GM12878 (cell line): ENCODE results near the gene KCNMB2. TPM values are rescaled to one million over a fixed set of nuclear protein-coding genes. Genes with fewer than 3 reads are reported as not detected.
A peak's percentile ranks its signal among the peaks of the same experiment; 100 is the strongest.

ENCODE experiments used
- ATAC-seq: fragments of 200-7000 bp; cut with Tn5 transposase; 3 replicates; pipeline ENCODE4 v1.9.1; 2020; ENCODE audit warnings: mild to moderate bottlenecking, moderate library complexity
- BruUV-seq: library from RNA; stranded (reverse); fragments of 400-500 nt; replicated peaks from 2 replicates; lab custom pipeline; 2021; lab: Mats Ljungman, UMichigan
- CTCF ChIA-PET: fragments of 300-600 bp; sonication (Branson Sonifier 250); formaldehyde crosslinking; extraction: SDS; loops from one replicate; lab custom pipeline; 2021; ENCODE audit warnings: inconsistent platforms; lab: Yijun Ruan, JAX
- POLR2A ChIA-PET: fragments of 350-600 bp; formaldehyde crosslinking; extraction: SDS; loops from one replicate; lab custom pipeline; 2021; ENCODE audit warnings: inconsistent platforms; lab: Charles Lee
- RAD21 ChIA-PET: fragments of 300-600 bp; sonication (Branson Sonifier 250); formaldehyde crosslinking; loops from one replicate; lab custom pipeline; 2023; ENCODE audit warnings: antibody characterized with exemption; ENCODE audit not compliant: unreplicated experiment; lab: Charles Lee
- SMC1A ChIA-PET: fragments of 300-600 bp; sonication (Branson Sonifier 250); formaldehyde crosslinking; loops from one replicate; lab custom pipeline; 2023; ENCODE audit not compliant: unreplicated experiment, uncharacterized antibody; lab: Charles Lee
- DNase-seq: peaks from one replicate; pipeline ENCODE4 v3.0.0-alpha.2; 2011; ENCODE audit warnings: low read depth, low spot score
- FAIRE-seq: peaks from 3 replicates; lab custom pipeline; 2011; peaks lifted over from hg19 to GRCh38; lab: Jason Lieb, UNC
- H2AFZ ChIP-seq: 2 replicates; pipeline ENCODE4 v1.6.0; 2011; ENCODE audit warnings: low read depth, low read length, control low read depth; ENCODE audit not compliant: control insufficient read depth
- H3K27ac ChIP-seq: 2 replicates; pipeline ENCODE4 v1.5.1; 2011; ENCODE audit warnings: control low read depth; ENCODE audit not compliant: control insufficient read depth, insufficient read depth
- H3K27me3 ChIP-seq, 2 experiments: replicated peaks in 1 of 2; 2 replicates each; pipeline versions ENCODE4 v1.6.0 to v1.6.1; 2011; ENCODE audit warnings: low read length in 1 of 2; ENCODE audit not compliant: control insufficient read depth in 2 of 2, insufficient read depth in 2 of 2
- H3K36me3 ChIP-seq, 2 experiments: 2 replicates each; pipeline ENCODE4 v1.5.1; 2011; ENCODE audit warnings: low read length in 1 of 2; ENCODE audit not compliant: control insufficient read depth in 2 of 2, insufficient read depth in 2 of 2
- H3K4me1 ChIP-seq: 2 replicates; pipeline ENCODE4 v1.6.1; 2011; ENCODE audit warnings: mild to moderate bottlenecking, low read length, moderate library complexity, mixed read lengths; ENCODE audit not compliant: control insufficient read depth, insufficient read depth
- H3K4me2 ChIP-seq: 2 replicates; pipeline ENCODE4 v1.6.0; 2011; ENCODE audit warnings: control low read depth; ENCODE audit not compliant: control insufficient read depth, insufficient read depth
- H3K4me3 ChIP-seq: fragments of 200-600 bp; sonication (generic); 2 replicates; pipeline ENCODE4 v1.5.1; 2016
- H3K79me2 ChIP-seq: 2 replicates; pipeline ENCODE4 v1.6.0; 2011; ENCODE audit warnings: low read length; ENCODE audit not compliant: control insufficient read depth, insufficient read depth
- H3K9ac ChIP-seq: 2 replicates; pipeline ENCODE4 v1.8.0; 2011; ENCODE audit warnings: low read length, control low read depth, mixed read lengths; ENCODE audit not compliant: control insufficient read depth, insufficient read depth
- H3K9me3 ChIP-seq: replicated peaks from 3 replicates; pipeline ENCODE4 v1.5.1; 2011; ENCODE audit warnings: mild to moderate bottlenecking, low read length; ENCODE audit not compliant: control insufficient read depth, insufficient read depth
- H4K20me1 ChIP-seq: 2 replicates; pipeline ENCODE4 v1.6.0; 2011; ENCODE audit not compliant: control insufficient read depth, insufficient read depth
- ZBTB4 ChIP-seq: fragments of 450-650 bp; formaldehyde crosslinking; IDR thresholded peaks from 2 replicates; pipeline ENCODE4 v1.4.0; 2022; ENCODE audit warnings: mild to moderate bottlenecking, moderate library complexity
- WGBS: methylation state at CpG from one replicate; pipeline ENCODE4 v1.1.6; 2016; ENCODE audit warnings: low lambda C conversion rate; ENCODE audit not compliant: insufficient replicate concordance, insufficient coverage; ENCODE audit errors: missing lambda C conversion rate; 5-methylcytosine and 5-hydroxymethylcytosine counted together
- in situ Hi-C: fragments of 300-500 bp; cut with MboI; formaldehyde crosslinking; loops from 9 replicates; pipeline ENCODE4 v1.14.3; 2018; ENCODE audit warnings: mixed read lengths
- intact Hi-C: fragments of 100-400 bp; cut with micrococcal nuclease; formaldehyde crosslinking; loops from one replicate; pipeline ENCODE4 v1.14.2; 2022; ENCODE audit not compliant: unreplicated experiment
- polyA plus RNA-seq, 11 experiments: library from polyadenylated mRNA; depleted of rRNA in 4 of 11; unstranded in 6 of 11; stranded (reverse) in 5 of 11; fragments of >200 nt; fragmentation: Nextera tagmentation in 4 of 11; fragmentation: Illumina TruSeq in 1 of 11; extraction: Ambion mirVana in 4 of 11; extraction: Trizol in 1 of 11; gene quantifications; 1 replicate in 1 of 11; 2 replicates in 10 of 11; pipeline versions ENCODE4 v1.2.1 to v1.2.3, GENCODE V29; 2011 to 2016; ENCODE audit warnings: inconsistent platforms in 2 of 11, missing spikeins in 2 of 11, low read depth in 1 of 11
- total RNA-seq, 4 experiments: library from RNA; depleted of rRNA in 3 of 4; stranded (reverse); fragments of >200 nt in 3 of 4; fragmentation: Illumina TruSeq in 1 of 4; extraction: Trizol in 1 of 4; gene quantifications; 2 replicates each; pipeline versions ENCODE4 v1.2.1 to v1.2.3, GENCODE V29; 2013 to 2021
- TF ChIP-seq, protein P1 (sequence below): IDR thresholded peaks from 2 replicates; pipeline ENCODE4 v1.6.1; 2012; ENCODE audit warnings: low read depth, low read length, improper control_type of control experiment
- TF ChIP-seq, protein P2 (sequence below): fragments of 450-650 bp; conservative IDR thresholded peaks from 2 replicates; pipeline ENCODE4 v1.6.1; 2017; ENCODE audit warnings: mild to moderate bottlenecking, moderate library complexity

Gene KCNMB2
- total and polyA plus RNA-seq, 10 of the 15 experiments (the other 5 are each of a cell fraction or from before 2014, with no cell fraction given), result 0.22 to 18.8 (median 11.0) TPM

DNA sequence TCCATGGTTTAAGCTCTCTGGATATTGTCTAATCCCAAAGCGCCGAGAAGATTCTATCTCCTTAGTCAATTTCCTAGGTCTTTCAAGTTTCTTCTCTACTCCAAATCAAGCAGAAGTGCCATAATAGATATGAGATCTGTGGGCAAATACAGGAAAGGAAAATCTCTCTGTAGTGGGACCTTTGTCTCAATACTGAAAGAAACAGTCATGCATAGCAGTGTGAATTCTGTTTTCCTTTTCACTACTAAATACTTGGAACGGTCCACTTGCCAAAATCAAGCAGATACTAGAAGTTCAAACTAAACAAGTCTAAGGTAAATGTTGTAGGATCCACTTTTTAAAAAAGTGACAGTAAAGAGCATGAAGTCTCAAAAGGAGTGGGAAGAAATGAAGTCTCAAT, 298.8 kb downstream of the KCNMB2 start:
- CTCF ChIA-PET, result no interaction called here
- TF ChIP-seq, protein P1, sequence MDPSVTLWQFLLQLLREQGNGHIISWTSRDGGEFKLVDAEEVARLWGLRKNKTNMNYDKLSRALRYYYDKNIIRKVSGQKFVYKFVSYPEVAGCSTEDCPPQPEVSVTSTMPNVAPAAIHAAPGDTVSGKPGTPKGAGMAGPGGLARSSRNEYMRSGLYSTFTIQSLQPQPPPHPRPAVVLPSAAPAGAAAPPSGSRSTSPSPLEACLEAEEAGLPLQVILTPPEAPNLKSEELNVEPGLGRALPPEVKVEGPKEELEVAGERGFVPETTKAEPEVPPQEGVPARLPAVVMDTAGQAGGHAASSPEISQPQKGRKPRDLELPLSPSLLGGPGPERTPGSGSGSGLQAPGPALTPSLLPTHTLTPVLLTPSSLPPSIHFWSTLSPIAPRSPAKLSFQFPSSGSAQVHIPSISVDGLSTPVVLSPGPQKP, result no peak
- TF ChIP-seq, protein P2, sequence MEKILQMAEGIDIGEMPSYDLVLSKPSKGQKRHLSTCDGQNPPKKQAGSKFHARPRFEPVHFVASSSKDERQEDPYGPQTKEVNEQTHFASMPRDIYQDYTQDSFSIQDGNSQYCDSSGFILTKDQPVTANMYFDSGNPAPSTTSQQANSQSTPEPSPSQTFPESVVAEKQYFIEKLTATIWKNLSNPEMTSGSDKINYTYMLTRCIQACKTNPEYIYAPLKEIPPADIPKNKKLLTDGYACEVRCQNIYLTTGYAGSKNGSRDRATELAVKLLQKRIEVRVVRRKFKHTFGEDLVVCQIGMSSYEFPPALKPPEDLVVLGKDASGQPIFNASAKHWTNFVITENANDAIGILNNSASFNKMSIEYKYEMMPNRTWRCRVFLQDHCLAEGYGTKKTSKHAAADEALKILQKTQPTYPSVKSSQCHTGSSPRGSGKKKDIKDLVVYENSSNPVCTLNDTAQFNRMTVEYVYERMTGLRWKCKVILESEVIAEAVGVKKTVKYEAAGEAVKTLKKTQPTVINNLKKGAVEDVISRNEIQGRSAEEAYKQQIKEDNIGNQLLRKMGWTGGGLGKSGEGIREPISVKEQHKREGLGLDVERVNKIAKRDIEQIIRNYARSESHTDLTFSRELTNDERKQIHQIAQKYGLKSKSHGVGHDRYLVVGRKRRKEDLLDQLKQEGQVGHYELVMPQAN, result no peak
- no peak for TF ChIP-seq ZBTB4 (CRISPR knock-in tag)
- FAIRE-seq, result no peak

More for the DNA sequence above, 298.8 kb downstream of the KCNMB2 start:
- no peaks in the 10 kb centered on the region for H4K20me1 ChIP-seq
- 37% methylated on average over 3 of the region's 3 CpGs for WGBS
- no peaks in the 10 kb centered on the region for H3K36me3 ChIP-seq
- no TSS peak for BruUV-seq
- RAD21 ChIA-PET, result no interaction called here
- no peak overlapping the region for H3K4me3 ChIP-seq
- no peak overlapping the region for H3K27ac ChIP-seq
- SMC1A ChIA-PET, result interaction anchor here (1.3 kb wide), 1 partner anchor 11 kb away, joined by 8 read pairs; no protein-coding TSS in a partner anchor
- no peaks in the 10 kb centered on the region for H3K79me2 ChIP-seq
- no peaks in the 10 kb centered on the region for H3K27me3 ChIP-seq
- H3K9ac ChIP-seq, result no peak overlapping the region
- H2AFZ ChIP-seq, result no peak overlapping the region
- POLR2A ChIA-PET, result no interaction called here
- in situ Hi-C loops, result no loop called here
- H3K9me3 ChIP-seq, result no peaks in the 10 kb centered on the region; the same call in 1 of the 3 replicates
- intact Hi-C loops, result no loop called here
- no peaks in the 10 kb centered on the region for H3K4me1 ChIP-seq
- DNase-seq, result no peak
- ATAC-seq, result peak; percentile 29; the same call in 1 of the 3 replicates
- no peak overlapping the region for H3K4me2 ChIP-seq
